ENCODE measurements around the gene PCDH12.

Gene PCDH12

GRCh38 chr5:141966275-141966962 is 8.4 kb upstream of the PCDH12 start:
- DNase-seq, result no peak

DNA sequence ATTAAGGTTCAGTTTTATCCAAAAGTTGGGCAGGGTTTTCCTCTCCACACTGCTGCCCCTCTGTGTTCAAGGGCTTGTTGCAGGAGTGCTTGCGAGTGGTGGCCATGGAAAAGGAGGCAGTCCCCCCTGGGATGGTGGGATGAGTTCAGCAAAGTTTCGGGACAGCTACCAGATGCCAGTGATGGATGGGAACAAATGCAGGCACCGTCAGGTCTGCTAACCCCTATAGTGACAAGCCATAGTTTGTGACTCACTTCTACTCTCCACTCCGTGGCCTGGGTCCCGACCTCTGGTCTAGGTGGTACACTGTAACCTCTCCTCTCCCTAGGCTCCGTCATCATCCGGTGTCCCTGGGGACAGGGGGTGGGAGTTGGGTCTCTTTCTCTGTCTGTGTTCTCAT is 7.1 kb upstream of the PCDH12 start:
- no peak for DNase-seq

DNA sequence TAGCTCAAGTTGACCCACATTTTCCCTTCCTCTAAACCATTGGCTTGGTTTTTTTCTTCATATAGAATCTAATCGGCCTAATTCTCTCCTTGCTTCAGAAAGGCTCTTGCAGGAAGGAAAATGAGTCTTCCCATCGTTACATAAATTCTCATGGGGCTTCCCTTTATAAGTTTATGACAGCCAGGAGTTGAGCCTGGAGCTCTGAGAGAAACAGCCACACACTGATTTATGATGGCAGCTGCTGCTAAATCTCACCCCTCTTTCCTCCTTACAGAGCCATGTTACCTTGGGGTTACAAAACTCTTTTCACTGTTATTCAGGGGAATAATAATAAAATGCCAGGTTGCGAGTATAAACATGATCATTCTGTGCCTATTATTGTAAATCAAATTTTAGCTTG is 5.7 kb upstream of the PCDH12 start:
- DNase-seq, result no peak

- no peak for DNase-seq
Observed at GRCh38 chr5:141961466-141961865, 3.5 kb upstream of the PCDH12 start.

DNA sequence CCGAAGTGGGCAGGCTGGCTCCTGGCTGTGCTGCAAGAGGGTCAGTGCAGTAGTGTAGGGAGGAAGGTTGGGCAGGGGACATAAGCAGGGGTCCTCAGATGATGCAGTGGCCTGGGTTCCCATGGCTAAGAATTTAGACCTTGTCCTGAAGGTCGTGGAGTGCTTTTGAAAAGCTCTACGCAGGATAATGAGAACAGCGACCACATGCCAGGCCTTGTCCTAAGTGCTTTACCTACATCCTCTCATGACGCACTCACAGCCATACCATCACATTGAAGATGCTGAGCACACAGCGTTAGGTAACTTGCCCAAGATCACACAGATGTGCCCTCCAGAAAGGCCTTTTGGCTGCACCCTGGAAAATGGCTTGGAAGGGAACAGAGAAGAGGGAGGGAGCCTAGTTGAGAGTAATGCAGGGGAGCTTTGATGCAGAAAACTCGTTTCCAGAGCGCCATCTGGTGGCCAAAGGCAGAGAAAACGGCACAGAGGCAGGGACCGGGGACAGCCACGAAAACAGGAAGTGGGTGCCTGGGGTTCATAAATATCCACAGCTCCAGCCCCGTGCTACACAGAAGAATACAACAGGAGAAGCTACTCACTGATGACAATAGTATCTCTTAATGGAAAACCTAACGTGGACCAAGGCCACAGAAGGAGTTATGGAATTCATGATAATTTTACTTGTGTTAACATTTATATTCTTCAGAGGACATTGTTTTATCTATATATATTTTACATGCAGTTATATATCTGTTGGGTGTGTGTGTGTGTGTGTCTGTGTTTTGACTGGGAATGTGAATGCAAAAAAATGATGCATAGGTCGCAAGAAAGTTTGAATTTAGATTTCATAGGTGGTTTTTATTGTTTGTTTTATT is 2.7 kb upstream of the PCDH12 start:
- DNase-seq, result peak; percentile 10

DNA sequence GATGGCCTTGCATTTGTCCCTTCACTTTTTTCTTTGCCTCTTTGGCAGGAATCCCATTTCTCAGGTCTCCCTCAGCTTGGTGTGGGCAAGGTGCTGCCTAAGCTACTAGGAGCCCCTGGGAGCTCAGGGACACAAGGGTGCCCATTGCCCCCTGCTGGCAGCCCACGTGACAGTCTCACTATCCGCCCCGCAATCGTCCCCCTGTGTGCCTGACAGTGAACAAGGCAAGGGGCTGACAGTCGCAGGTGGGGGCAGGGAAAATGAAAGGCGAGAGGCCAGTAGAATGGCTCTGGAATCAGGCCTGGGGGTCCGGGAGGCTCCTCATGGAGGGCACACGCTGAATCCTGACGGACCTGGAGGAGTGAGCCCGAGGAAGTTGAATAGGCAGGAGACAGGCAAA is 2.0 kb upstream of the PCDH12 start:
- no peak for DNase-seq

- no peak for DNase-seq
Observed at GRCh38 chr5:141958546-141959172, 657 bp upstream of the PCDH12 start.

DNA sequence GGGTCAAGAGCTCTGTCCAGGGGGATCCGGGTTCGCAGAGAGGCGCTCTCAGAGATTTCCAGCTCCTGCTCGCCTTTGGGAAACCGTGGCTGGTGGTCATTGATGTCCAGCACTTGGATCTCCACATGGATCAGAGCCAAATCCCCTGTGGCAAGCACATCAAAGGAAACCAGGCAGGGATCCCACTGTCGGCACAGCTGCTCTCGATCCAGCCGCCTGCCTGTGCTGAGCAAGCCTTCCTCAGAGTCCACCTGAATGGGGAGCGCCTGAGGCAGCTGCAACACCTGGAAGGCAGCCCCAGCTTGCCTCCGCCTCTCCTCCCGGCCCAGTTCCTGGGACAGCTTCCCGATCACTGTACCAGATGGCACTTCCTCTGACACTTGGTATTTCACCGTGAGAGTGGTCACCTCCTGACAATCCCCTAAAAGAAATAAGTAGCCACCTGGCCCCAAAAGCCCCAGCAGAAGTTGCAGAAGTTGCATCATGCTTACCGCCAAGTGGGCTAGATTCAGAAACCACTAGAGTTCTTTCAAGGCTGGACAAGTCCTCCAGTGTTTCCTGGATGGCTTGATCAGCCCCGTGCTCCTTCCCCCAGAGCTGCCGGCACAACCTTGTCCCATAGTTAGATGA is 520 bp downstream of the PCDH12 start:
- DNase-seq, result no peak

- no peak for DNase-seq
Observed at GRCh38 chr5:141954194-141954593, 3.8 kb downstream of the PCDH12 start.

GRCh38 chr5:141952020-141952419 is 6.0 kb downstream of the PCDH12 start:
- DNase-seq, result no peak

DNA sequence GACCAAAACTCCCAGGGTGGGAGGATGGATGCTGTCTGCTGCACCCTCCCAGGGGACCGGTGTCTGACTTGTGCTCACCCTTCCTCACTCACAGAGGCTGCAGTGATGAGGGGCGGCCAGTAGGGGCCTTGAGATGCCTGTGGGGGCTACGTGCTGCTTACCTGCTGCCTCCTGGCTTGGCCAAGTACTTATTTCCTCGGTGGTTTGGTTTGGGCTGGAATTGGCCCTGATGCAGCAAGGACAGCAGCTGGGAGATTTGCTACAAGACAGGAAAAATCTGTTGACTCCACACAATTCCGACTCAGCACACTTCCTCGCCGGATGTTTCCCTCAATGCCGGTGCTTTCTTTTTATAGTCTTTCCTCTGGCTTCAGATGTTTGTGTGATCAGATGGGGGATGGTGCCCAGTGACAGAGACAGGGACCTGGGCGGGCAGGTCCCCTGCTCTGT is 6.6 kb downstream of the PCDH12 start:
- no peak for DNase-seq

GRCh38 chr5:141950207-141951005 is 7.6 kb downstream of the PCDH12 start:
- no peak for DNase-seq

DNA sequence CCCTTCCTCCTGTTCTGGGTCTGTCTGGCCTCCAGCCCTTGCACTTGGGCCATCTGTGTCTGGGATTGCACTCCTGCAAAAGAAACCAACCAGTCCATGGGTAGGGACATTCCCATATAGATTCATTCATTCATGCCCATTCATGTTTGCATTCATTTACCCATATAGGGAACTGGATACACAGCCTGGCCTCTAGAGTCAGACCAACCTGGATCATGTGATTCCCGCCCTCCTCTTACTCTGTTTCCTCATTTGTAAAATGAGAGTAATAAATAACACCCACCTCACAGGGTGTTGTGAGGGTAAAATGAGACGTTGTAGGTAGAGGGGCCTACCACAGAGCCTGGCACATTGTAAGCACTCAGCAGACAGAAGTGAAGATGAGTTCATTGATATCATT is 8.5 kb downstream of the PCDH12 start:
- DNase-seq, result no peak

DNA sequence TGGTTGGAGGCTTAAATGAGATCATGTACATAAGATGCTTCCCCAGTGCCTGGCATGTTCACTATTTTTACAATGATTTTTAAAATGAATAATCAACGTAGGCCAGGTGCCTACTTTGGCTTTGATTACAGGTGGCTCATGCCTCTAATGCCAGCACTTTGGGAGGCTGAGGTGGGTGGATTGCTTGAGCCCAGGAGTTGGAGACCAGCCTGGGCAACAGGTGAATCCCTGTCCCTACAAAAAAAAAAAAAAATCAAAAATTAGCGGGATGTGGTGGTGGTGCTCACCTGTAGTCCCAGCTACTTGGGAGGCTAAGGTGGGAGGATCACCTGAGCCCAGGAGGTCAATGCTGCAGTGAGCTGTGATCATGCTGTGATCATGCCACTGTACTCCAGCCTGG is 9.2 kb downstream of the PCDH12 start:
- DNase-seq, result no peak

DNA sequence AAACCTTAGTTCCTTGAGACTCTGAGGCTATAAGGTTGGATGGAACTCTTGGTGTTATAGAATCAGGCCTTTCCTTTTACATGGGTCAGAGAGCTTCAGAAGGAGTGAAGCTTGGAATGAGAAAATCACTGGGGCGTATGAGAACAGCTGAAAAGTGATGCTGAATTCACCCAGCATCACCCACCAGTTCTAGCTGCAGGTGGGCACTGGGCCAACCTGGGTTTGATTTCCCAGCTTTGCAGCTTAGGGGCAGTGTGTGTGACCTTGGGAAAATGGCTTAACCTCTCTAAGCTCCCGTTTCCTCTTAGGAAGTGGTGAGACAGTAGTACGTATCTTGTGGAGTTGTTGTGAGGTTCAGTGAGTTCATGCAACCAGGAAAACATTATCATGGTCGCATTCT is 10.7 kb downstream of the PCDH12 start:
- DNase-seq, result no peak

DNA sequence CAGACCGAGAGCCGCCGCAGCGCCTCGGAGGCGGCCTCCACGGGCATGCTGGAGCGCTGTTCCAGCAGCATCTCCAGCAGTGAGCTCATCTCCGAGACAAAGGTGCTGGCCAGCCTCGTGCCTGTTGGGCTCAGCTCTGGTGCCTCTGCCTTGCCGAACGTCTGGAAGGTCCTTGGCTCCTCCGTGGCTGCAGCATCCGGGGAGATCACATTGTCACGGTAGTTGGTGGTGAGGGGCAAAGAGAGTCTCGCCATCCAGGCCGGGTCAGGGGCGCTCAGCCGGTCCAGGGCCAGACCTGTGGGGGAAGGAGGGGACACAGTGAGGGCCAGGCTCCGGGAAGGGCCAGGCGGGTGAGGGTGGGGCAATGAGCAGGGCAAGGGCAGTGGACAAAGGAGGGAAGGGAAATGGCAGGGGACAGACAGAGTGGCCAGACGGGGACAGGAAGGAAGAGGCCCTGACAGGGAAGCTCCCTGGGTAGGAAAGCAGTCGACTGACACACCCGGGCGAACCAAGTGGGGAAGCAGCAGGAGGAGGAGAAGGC is 12.4 kb downstream of the PCDH12 start:
- no peak for DNase-seq

GRCh38 chr5:141944076-141944475 is 13.9 kb downstream of the PCDH12 start:
- no peak for DNase-seq

DNA sequence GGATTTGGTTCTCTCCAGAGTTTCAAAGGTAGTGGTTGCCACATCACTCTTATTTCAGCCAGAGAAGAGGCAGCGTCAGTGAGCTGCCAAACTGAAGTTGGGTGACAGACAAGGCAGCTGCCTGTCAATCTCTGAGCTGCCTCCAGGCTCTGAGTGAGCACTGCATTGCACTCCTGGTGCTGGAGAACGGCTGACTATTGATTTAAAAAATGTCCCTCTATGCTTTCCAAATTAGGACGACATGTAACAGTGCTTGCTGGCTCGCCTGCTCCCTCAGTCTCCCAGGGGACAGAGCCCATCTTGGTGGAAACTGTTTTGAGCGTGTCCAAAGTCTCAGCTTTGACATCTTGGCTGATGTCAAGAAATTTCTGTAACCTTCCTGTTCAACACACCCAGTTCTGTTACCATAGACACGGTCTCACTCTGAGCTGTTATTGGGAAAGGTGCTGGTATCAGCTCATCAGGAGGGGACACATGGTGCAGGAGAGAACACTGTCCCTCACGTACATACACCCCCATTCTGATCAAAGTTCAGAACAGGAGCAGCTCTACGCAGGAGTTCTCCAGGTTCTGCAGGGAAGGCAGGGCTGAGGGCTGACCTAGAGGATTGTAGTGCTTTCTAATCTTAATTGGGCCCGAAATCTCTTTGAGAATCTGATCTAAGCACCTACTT is 15.7 kb downstream of the PCDH12 start:
- DNase-seq, result no peak

DNA sequence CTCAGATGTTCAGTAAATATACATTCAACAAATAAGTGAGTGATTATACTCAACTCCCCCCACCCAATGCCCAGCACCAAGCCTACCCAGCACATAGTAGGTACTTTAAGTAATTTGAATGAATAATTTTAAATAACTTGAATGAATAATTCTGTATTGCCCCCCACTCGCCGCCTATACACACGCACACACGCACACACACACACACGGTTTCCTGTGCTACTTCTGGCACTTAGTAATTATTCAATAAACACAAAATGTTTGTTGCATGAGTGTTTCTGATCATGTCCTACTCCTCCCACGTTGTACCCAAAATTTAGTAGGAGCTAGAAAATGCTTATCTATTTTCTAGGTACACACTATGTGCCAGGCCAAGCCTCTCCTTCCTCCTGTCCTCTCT is 16.2 kb downstream of the PCDH12 start:
- no peak for DNase-seq

DNA sequence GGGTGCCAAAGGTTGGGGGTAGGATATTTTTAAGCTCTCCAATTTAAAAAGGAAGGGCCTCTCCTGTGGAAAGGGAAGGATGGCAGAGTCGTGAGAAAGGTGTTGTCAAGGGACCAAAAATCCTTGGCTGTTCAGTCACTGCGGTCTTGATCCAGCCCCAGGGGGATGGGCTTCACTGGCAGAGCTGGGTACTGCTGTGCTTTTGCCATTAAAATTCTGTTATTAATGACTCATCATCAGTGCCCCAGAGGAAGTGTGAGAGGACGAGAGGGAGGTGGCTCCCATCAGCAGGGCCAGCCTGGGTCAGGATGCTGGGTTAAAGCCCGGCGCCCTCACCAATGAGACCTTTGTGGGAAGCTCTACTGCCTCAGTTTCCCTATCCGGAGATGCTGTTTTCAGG is 16.7 kb downstream of the PCDH12 start:
- DNase-seq, result no peak

DNA sequence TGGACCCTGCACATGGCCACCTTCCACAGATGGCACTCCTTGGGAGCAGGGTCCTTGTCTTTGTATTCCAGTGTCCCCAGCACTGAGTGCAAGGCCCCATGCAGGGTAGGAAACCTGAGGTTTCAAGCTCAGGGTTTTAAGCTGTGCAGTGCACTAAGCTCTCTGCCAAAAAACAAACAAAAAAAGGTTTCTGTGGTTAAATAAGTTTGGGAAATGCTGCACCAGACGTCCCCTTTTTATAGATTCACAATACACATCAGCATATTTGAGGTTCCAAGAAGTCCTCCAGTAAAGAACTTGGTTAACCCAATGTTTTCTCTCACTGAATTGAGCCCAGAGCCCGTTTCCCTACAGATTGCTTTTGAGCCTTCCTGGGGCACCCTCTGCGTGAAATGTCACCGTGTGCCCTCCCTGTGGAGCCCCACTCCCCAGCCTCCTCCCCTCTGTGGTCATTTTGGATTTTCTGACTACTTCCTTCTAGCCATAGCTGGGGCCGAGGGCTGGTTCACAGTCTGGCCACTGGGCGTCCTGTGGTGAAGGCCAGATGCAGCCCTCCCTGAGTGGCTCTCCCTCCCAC is 17.2 kb downstream of the PCDH12 start:
- DNase-seq, result no peak

Measured in NCI-H1436 treated with DMSO at 0.1 percent for 48 hours (cell line).